GM18909 (cell line): ENCODE results near the gene ROR2.
"Not testable (repeated sequence)": the region's sequence is repeated elsewhere in the genome, so short reads cannot be mapped to it uniquely, and the experiment has no call there.

Experiments
- ATAC-seq: cut with Tn5 transposase; IDR thresholded peaks from one replicate; pipeline ENCODE4 v1.9.1; 2021; ENCODE audit warnings: mild to moderate bottlenecking; ENCODE audit not compliant: unreplicated experiment, poor library complexity

ROR2 gene

DNA sequence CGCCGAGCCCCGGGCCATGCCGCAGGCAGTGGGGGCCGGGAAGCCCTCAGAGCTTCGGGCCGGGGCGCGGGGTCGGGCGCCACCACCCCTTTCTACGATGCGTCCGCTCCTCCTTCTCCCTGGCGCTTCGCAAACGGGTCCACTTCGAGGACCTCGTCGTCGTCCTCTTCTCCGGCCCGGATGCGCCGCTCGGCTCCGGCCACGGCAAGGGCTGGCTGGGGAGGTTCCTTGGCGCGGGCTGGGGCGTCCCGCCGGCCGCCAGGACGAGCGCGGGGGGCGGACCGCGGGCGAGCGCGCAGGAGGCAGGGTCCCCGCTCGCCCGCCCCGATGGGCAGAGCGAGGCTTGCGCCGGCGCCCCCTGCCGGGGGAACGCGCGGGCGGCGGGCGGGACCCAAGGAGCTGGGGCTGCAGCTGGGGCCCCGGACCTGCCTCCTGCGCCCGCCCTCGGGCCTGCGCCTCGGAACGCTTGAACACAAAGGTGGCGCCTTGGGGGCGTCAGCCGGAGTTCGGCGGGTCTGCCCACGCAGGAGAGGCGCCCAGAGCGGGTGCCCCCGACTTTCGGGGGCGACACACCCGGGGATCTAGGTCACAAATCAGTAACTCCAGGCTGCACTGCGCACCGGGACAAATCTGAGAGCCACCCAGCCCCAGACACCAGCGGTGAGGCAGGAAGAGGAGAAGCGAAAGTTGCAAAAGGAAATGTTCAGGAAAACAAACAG is at the start of gene ROR2:
Gene ROR2 (minus strand): TSS at position 283 of the 719 bp plus-strand sequence.
- ATAC-seq: no peak

GRCh38 chr9:91995000-91995655 is 45.1 kb upstream of the ROR2 start:
- no peak for ATAC-seq

DNA sequence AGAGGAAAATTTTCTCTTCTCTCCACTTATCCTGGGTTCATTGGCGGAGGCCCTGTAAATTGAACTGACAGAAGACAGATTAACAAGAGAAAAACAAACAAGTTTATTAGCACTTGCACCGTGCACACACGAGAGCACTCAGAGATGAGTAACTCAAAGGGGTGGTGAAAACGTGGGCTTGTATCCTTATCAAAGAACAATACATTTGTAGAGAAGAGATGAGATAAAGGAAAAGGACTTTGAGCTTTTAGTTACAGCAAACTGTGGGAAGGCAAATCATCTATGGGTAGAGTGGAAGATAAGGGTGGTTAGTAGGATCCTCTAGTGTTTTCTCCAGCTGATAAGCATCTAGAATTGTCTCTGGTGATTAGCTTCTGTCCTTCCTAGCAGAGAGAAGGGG is 44.4 kb upstream of the ROR2 start:
- no peak for ATAC-seq

GRCh38 chr9:91992461-91993041 is 42.5 kb upstream of the ROR2 start:
- ATAC-seq: no peak

GRCh38 chr9:91991721-91992341 is 41.8 kb upstream of the ROR2 start:
- ATAC-seq: no peak

DNA sequence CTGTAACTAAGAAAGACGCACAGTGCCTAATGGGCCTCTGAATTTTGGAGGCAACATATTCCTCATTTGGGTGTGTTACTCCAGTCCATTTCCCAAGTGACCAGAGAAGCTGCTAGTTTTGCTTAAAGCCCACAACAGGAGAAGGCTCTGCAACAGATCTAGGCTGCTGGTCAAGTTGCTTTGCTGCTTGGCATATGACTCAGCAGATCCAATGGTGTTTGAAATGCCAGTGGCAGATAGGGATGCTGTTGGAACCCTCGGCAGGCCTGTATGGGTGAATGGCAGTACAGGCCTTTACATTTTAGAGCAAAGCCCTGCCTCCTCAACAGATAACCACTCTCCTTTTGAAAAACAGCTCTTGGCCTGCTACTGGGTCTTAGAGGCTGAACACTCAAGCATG is 36.2 kb upstream of the ROR2 start:
- no peak for ATAC-seq

GRCh38 chr9:91985692-91986091 is 35.7 kb upstream of the ROR2 start:
- ATAC-seq: no peak

GRCh38 chr9:91978740-91979414 is 28.8 kb upstream of the ROR2 start:
- ATAC-seq: no peak

DNA sequence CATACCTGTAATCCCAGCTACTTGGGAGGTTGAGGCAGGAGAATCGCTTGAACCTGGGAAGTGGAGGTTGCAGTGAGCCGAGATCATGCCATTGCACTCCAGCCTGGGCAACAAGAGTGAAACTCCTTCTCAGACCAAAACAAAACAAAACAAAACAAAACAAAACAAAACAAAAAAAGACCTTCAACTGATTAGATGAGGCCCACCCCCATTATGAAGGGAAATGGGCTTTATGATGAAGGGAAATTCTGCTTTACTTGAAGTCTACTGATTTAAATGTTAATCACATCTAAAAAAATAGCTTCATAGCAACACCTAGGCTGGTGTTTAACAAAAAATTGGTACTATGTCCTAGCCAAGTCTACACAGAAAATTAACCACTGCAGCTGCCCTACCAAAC is 25.2 kb upstream of the ROR2 start:
- not testable (repeated sequence) for ATAC-seq

DNA sequence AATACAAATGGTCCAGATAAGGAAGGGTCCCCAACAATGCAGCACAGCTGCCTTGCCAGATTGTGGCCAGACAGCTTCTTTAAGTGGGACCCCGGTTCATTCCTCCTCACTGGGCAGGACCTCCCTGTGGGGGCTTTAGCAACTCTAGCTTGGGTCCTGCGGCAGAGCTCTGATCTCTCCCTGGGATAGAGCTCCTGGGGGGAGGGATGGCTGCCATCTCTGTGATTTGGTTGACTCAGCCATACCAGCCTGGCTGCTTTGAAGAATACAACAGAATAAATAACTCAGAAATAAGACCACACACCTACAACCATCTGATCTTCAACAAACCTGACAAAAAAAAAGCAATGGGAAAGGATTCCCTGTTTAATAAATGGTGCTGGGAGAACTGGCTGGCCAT is 22.7 kb upstream of the ROR2 start:
- ATAC-seq: no peak

DNA sequence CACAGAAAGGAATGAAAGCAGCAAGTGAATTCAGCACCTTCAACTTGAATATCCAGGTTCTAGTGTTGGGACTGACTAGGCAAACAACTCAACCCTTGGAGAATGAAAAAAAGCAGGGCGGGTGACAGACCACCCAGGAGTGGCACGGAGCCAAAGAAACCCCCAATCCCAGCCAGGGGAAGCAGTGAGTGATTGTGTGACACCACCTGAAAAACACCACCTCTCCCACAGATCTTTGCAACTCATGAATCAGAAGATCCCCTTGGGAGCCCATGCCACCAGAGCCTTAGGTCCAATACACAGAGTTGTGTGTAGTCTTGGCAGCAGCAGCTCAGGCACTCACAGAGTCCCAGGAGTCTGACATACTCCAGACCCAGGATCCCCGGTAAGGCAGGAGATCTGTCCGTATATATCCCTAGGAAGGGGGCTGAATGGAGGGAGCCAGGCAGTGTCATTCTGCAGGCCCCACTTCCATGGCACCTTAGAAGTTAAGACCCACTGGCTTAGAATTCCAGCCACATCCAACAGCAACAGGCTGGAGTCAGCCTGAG is 22.1 kb upstream of the ROR2 start:
- no peak for ATAC-seq

GRCh38 chr9:91967259-91967658 is 17.2 kb upstream of the ROR2 start:
- no peak for ATAC-seq

GRCh38 chr9:91966503-91966902 is 16.5 kb upstream of the ROR2 start:
- no peak for ATAC-seq

- ATAC-seq: no peak
Measured at GRCh38 chr9:91963711-91964240, 13.7 kb upstream of the ROR2 start.

GRCh38 chr9:91960367-91960766 is 10.3 kb upstream of the ROR2 start:
- ATAC-seq: no peak

DNA sequence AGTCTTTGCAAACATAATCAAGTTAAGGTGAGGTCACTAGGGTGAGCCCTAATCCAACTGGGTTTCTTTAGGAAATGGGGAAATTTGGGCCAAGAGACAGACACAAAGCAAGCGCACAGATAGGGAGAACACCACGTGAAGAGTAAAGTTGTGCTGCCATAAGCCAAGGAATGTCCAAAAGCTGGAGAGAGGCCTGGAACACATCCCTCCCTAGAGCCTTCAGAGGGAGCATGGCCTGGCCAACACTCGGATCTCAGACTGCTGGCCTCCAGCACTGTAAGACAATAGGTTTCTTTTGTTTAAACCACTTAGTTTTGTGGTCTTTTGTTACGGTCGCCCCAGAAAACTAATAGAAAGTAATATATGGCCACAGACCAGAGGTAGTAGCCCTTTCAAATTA is 8.1 kb upstream of the ROR2 start:
- ATAC-seq: no peak

DNA sequence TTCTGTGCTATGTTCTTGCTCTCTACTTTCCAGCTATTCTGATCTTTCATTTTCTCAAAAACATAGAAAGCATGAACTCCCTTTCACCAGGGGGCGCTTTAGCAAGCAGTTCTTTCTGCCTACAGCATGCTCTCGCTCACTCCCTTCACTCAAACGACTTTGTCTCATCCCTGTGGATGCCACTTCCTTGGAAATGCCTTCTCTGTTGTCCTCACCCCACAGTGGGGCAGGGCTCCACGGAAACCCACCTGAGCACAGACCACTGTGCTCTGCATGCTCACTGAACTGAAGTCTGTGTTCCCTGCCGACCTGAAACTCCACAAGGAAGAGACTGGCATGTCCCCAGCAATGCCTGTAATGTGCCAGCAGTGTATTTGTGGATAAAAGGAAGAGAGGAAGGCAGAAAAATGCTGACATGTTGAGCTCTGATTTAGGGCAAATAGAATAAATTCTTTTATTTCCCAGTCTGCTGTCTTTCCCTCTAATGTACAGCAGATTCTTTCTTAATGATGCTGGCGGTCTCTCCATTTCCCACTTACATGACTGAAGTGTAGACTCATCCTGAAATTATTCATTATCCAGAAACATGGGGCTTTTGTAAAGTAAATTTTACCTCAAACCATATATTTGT is 4.9 kb upstream of the ROR2 start:
- ATAC-seq: no peak

DNA sequence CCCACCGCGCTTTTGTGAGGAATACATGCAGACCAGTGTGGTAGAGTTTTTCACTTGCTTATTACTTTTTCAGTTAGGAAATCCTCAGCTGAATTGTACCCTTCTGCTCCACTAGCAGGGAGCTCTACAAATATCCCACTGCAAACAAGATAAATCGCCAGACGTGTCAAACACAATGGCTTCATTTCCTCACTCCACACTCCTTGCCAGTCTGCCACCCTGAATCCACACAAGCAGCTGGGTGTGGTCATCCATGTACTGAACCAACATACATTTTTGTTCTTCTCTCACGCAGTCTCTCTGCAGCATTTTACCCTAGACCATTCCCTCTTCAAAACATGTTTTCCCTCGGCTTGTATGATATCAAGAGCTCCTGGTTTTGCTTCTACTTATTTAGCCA is 3.7 kb upstream of the ROR2 start:
- ATAC-seq: no peak

- ATAC-seq: no peak
Measured at GRCh38 chr9:91951944-91952520, 2.0 kb upstream of the ROR2 start.
